ENCODE results near the gene CDC42EP4.
"Not testable (repeated sequence)": the region's sequence is repeated elsewhere in the genome, so short reads cannot be mapped to it uniquely, and the experiment has no call there.

CDC42EP4 gene

GRCh38 chr17:73337330-73337710 is 25.5 kb upstream of the CDC42EP4 start:
- H3K27me3 ChIP-seq (replicated peaks; ENCODE audit: control insufficient read depth, insufficient read depth, low read length): no peaks in the 10 kb centered on the region
- H3K36me3 ChIP-seq (ENCODE audit: control insufficient read depth, insufficient read depth, low read length): no peaks in the 10 kb centered on the region
- TF ChIP-seq, protein P1, sequence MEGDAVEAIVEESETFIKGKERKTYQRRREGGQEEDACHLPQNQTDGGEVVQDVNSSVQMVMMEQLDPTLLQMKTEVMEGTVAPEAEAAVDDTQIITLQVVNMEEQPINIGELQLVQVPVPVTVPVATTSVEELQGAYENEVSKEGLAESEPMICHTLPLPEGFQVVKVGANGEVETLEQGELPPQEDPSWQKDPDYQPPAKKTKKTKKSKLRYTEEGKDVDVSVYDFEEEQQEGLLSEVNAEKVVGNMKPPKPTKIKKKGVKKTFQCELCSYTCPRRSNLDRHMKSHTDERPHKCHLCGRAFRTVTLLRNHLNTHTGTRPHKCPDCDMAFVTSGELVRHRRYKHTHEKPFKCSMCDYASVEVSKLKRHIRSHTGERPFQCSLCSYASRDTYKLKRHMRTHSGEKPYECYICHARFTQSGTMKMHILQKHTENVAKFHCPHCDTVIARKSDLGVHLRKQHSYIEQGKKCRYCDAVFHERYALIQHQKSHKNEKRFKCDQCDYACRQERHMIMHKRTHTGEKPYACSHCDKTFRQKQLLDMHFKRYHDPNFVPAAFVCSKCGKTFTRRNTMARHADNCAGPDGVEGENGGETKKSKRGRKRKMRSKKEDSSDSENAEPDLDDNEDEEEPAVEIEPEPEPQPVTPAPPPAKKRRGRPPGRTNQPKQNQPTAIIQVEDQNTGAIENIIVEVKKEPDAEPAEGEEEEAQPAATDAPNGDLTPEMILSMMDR (IDR thresholded peaks at IDR 0.05; ENCODE audit: insufficient read depth, low read length, poor library complexity, severe bottlenecking): no peak
- no peak overlapping the region for H3K4me3 ChIP-seq (replicated peaks; ENCODE audit: low read depth, low read length)
- no peak for DNase-seq (ENCODE audit: extremely low read depth, insufficient read length)

DNA sequence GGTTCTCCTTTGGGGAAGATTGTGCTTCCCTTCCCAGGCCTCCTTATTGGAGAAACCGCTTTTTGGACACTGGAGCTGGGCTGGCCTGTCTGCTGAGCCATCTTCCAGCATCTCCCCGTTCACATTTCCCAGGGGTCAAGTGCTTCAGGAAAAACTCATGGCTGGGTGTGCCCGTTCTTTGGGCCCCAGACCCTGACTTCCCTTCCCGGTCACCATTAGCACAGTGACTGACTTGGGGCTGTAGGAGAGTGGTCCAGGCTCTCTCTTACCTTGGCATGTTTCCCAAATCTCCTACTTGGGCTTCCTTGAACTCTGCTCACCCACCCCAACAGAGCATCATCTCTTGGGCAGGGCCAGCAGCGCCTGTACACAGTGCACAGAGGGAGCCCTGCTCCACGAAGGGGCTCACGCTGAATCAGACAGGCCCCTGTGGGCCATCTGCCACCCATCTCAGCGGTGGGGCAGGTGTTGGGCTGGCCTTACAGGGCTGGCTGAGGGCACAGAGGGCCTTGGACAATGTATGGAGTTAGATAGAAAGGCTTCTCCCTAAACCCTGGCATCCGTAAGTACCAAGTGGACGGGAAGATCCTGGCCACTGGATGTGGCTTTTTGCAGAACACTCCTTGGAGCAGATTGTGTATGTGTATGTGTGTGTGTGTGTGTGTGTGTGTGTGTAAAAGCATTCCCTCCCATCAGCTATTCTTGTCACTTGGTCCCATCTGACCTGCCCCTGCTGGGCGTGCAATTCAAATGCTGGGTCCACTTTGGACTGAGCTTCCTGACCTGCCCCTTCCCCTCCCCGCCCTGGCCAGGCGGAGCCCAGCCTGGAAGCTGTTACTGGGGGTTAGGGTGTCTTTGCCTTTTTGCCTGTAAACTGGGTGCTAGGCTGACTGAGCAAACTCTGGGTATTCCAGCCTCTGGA is 24.9 kb upstream of the CDC42EP4 start:
- no peaks in the 10 kb centered on the region for H3K36me3 ChIP-seq (ENCODE audit: control insufficient read depth, insufficient read depth, low read length)
- no peaks in the 10 kb centered on the region for H3K27me3 ChIP-seq (replicated peaks; ENCODE audit: control insufficient read depth, insufficient read depth, low read length)
- H3K4me3 ChIP-seq (replicated peaks; ENCODE audit: low read depth, low read length): no peak overlapping the region
- no peak for DNase-seq (ENCODE audit: extremely low read depth, insufficient read length)
- TF ChIP-seq, protein P1 (IDR thresholded peaks at IDR 0.05; ENCODE audit: insufficient read depth, low read length, poor library complexity, severe bottlenecking): no peak

- TF ChIP-seq, protein P1 (IDR thresholded peaks at IDR 0.05; ENCODE audit: insufficient read depth, low read length, poor library complexity, severe bottlenecking): no peak
- no peak overlapping the region for H3K4me3 ChIP-seq (replicated peaks; ENCODE audit: low read depth, low read length)
- no peak for DNase-seq (ENCODE audit: extremely low read depth, insufficient read length)
- H3K36me3 ChIP-seq (ENCODE audit: control insufficient read depth, insufficient read depth, low read length): no peaks in the 10 kb centered on the region
- H3K27me3 ChIP-seq (replicated peaks; ENCODE audit: control insufficient read depth, insufficient read depth, low read length): no peaks in the 10 kb centered on the region
These were observed 24.0 kb upstream of the CDC42EP4 start for GRCh38 chr17:73335591-73336407.

GRCh38 chr17:73334771-73335513 is 23.1 kb upstream of the CDC42EP4 start:
- Histone ChIP-seq H3K4me3 (replicated peaks; ENCODE audit: low read depth, low read length) (no peak overlapping the region), H3K36me3 (ENCODE audit: control insufficient read depth, insufficient read depth, low read length) (no peaks in the 10 kb centered on the region), H3K27me3 (replicated peaks; ENCODE audit: control insufficient read depth, insufficient read depth, low read length) (no peaks in the 10 kb centered on the region)
- TF ChIP-seq, protein P1 (IDR thresholded peaks at IDR 0.05; ENCODE audit: insufficient read depth, low read length, poor library complexity, severe bottlenecking): no peak
- DNase-seq (ENCODE audit: extremely low read depth, insufficient read length): no peak

GRCh38 chr17:73333445-73333844 is 21.6 kb upstream of the CDC42EP4 start:
- DNase-seq (ENCODE audit: extremely low read depth, insufficient read length); H3K27me3 ChIP-seq (replicated peaks; ENCODE audit: control insufficient read depth, insufficient read depth, low read length); H3K4me3 ChIP-seq (replicated peaks; ENCODE audit: low read depth, low read length); H3K36me3 ChIP-seq (ENCODE audit: control insufficient read depth, insufficient read depth, low read length): not testable (repeated sequence)

All from GM06990 (cell line).